Measurements from ENCODE around the gene NR3C2.

The NR3C2 gene

DNA sequence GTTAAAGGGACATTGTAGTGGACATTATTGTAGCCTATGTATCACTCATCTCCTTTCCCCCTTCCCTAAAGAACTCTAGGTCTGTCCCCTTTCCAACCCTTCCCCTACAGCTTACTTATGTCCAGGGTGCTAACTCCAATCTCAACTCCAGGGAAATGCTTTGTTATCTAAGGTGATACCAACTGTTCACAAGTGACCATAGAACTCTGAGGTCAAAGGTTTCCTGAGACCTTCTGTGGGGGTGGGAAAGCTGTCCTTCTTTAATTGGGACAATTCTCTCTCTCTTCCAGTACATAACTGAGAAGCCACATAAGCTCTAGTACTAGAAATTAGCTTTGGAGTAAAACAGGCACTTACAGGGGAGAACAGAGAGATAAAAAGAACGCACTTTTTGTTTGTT is 212.4 kb downstream of the NR3C2 start:
- Mint-ChIP-seq H3K27ac (no peak overlapping the region), H3K4me1 (ENCODE audit: low read depth) (peaks cover 21% of the 10 kb centered on the region)

DNA sequence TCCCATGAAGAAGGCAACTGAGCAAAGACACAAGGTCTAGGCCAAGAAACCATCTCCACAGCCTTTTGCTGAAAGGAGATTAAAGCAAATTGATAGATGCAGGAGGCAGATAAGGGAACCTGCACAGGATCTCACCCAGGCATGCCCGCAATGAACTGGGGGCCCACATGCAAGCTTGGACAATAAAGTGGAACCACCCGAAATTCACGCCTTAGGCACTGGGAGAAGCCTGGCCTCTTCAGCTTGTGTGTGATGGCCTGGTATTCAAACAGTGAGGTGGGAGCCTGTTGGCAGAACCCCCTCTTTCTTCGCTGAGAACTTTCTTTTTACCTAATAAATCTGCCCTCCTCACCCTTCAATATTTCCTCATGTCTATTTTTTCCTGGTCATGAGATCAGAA is 213.2 kb downstream of the NR3C2 start:
- H3K36me3 Mint-ChIP-seq (ENCODE audit: low read depth), result peaks cover 4% of the 10 kb centered on the region
- peaks cover 25% of the 10 kb centered on the region for H3K4me1 Mint-ChIP-seq (ENCODE audit: low read depth)
- H3K9me3 Mint-ChIP-seq, result no peaks in the 10 kb centered on the region
- DNase-seq, result no peak
- H3K4me3 Mint-ChIP-seq, result no peak overlapping the region
- no peak overlapping the region for H3K27ac Mint-ChIP-seq
- H3K27me3 Mint-ChIP-seq, result no peaks in the 10 kb centered on the region

More for the DNA sequence above, 212.4 kb downstream of the NR3C2 start:
- no peaks in the 10 kb centered on the region for H3K27me3 Mint-ChIP-seq
- no peak for DNase-seq
- H3K4me3 Mint-ChIP-seq, result no peak overlapping the region
- H3K9me3 Mint-ChIP-seq, result no peaks in the 10 kb centered on the region
- H3K36me3 Mint-ChIP-seq (ENCODE audit: low read depth), result peaks cover 5% of the 10 kb centered on the region

DNA sequence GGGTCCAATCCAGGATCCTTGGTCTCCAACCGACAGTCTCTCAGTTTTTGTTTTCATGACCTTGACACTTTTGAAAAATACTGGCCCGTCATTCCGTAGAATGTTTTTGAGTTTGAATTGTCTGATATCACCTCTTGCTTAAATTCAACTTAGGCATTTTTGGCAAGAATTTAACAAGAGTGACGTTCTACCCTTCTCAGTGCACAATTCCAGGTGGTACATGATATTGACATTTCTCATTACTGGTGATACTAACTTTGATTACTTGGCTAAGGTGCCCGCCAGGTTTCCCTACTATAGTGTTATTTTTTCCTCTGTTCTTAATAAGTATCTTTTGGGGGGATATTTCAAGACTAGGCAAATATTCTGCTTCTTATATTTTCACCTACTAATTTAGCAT is 215.1 kb downstream of the NR3C2 start:
- no peak overlapping the region for H3K27ac Mint-ChIP-seq
- no peaks in the 10 kb centered on the region for H3K27me3 Mint-ChIP-seq
- no peak overlapping the region for H3K4me3 Mint-ChIP-seq
- H3K9me3 Mint-ChIP-seq, result no peaks in the 10 kb centered on the region
- no peak for DNase-seq
- H3K4me1 Mint-ChIP-seq (ENCODE audit: low read depth), result peaks cover 25% of the 10 kb centered on the region
- peaks cover 2% of the 10 kb centered on the region for H3K36me3 Mint-ChIP-seq (ENCODE audit: low read depth)

DNA sequence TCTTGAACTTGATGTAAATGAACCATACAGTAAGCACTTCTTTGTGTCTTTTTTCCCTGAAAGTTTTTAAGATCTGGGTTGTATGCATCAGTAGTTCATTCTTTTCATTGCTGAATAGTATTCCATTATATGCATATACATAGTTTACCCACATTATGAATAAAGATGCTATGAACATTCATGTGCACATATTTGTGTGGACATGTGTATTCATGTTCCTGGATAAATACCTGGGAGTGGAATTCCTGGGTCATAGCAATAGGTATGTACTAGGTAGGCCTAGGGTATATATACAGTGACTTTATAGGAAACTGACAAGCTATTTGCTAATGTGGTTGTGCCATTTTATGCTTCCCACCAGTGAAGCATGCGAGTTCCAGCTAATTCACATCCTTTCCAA is 215.9 kb downstream of the NR3C2 start:
- Mint-ChIP-seq H3K4me1 (ENCODE audit: low read depth) (peaks cover 22% of the 10 kb centered on the region), H3K9me3 (no peaks in the 10 kb centered on the region), H3K27ac (no peak overlapping the region), H3K4me3 (no peak overlapping the region), H3K27me3 (no peaks in the 10 kb centered on the region), H3K36me3 (ENCODE audit: low read depth) (no peaks in the 10 kb centered on the region)
- DNase-seq, result no peak

DNA sequence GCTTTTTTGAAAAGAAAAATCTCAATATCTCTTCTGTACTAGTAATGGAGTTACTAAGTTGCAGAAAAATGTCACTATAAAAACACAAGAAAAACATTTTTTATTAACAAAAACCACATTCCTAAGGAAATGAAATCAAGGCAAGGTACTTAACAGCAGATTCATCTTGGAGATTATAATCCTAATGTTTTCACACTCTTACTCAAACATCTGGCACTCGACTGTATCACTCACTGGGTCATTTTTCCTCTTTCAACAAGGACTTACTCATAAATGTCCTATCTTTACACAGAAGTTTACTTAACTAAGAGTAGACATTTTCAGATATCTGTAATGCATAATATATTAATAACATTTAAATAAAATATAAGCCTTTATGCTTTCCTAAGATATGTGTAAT is 216.6 kb downstream of the NR3C2 start:
- no peaks in the 10 kb centered on the region for H3K27me3 Mint-ChIP-seq
- H3K4me1 Mint-ChIP-seq (ENCODE audit: low read depth), result peaks cover 22% of the 10 kb centered on the region
- H3K36me3 Mint-ChIP-seq (ENCODE audit: low read depth), result no peaks in the 10 kb centered on the region
- no peak overlapping the region for H3K4me3 Mint-ChIP-seq
- DNase-seq, result no peak
- no peak overlapping the region for H3K27ac Mint-ChIP-seq
- no peaks in the 10 kb centered on the region for H3K9me3 Mint-ChIP-seq

DNA sequence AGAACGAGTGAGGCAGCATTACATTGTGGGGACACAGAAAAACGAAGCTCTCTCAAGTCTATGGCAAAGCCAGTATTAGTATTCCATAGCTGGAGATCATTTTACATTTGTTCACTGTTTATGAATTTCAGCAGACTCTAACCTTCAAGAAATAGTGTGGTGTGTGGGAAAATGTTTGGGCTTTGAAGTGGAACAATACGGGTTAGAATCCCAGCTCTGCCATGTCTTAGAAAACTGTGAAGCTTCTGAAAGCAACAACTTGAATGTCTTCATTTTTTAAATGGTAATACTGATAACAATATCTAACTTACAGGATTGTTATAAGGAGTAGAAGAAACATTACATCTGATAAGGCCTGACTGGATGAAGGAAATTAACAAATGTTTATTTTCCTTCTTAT is 217.7 kb downstream of the NR3C2 start:
- H3K9me3 Mint-ChIP-seq, result no peaks in the 10 kb centered on the region

DNA sequence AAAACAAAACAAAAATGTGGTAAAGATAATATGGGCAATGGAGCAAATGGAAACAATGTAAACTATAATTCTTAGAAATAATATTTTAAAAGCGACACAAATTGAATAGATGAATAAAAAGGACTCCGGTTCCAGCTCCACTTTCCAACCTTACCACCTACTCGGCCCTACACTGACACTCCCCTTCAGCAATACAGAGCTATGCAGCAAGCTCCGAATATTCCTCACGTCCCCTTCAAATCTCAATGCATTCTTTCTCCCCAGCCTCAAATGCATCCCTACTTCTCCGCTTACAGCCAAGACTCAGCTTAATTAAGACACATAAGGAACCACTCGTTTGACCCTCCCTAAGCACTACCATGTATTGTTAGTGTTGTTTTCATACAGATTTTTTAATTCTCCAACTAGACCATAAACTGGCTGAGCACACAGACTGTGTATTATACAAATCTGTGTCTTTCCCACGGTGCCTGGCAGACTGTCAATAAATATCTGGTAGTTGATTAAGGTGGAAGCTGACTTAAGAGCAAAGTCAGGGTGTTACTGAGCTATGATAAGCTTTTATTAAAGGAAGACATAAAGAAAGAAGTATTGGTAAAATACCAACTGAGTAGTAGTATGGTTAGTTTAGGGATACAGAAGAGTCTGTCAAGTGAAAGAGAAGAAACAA is 219.1 kb downstream of the NR3C2 start:
- H3K4me3 Mint-ChIP-seq, result no peak overlapping the region
- H3K27ac Mint-ChIP-seq, result no peak overlapping the region
- DNase-seq, result no peak
- H3K9me3 Mint-ChIP-seq, result no peaks in the 10 kb centered on the region
- no peaks in the 10 kb centered on the region for H3K36me3 Mint-ChIP-seq (ENCODE audit: low read depth)
- peaks cover 22% of the 10 kb centered on the region for H3K4me1 Mint-ChIP-seq (ENCODE audit: low read depth)
- H3K27me3 Mint-ChIP-seq, result no peaks in the 10 kb centered on the region

More for the DNA sequence above, 217.7 kb downstream of the NR3C2 start:
- peaks cover 18% of the 10 kb centered on the region for H3K4me1 Mint-ChIP-seq (ENCODE audit: low read depth)
- no peak overlapping the region for H3K27ac Mint-ChIP-seq
- no peak overlapping the region for H3K4me3 Mint-ChIP-seq
- DNase-seq, result no peak
- H3K36me3 Mint-ChIP-seq (ENCODE audit: low read depth), result no peaks in the 10 kb centered on the region
- H3K27me3 Mint-ChIP-seq, result no peaks in the 10 kb centered on the region

DNA sequence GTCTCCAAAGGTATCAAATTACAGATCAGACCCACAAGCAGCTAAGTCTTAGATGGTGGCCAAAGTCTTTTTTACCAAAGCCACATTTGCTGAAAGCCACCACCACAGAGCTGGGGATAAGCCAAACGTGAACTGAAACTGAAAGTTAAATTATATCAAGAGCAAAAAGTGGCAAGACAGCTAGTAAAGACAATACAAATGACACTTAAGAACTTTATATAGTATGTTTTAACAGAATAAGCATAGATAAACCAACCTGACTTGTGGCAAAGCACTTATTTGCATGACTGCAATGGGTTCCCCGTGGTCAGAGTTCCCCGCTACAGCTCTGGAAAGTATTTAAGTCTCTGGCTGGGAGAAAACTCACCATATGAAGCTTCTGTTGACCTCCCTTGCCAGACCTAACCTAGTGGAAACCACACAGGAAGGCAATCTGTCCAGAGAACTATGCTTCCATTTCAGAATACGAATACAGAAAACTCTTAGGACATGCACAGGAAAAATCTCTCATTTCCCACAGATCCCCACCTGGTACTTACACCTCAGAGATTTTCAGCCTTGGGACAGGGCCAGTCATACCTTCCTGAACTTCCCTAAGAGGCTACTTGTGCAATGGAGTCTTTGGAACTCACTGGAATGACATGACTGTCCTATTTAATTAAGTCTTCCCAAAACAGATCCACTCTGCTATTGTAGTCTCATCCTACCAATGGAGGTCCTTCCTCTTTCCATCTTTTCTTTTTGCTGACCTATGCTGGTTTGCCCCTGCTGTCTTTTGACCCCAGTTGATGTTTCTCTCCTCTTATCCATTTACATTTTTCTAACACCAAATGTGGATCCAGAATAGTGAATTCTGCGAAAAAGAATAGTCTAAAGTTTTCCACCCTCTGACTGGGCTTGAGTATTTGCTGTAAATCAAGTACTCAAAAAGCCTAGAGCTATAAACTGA is 225.1 kb downstream of the NR3C2 start:
- peaks cover 34% of the 10 kb centered on the region for H3K4me1 Mint-ChIP-seq (ENCODE audit: low read depth)
- no peaks in the 10 kb centered on the region for H3K27me3 Mint-ChIP-seq
- DNase-seq, result no peak
- no peaks in the 10 kb centered on the region for H3K9me3 Mint-ChIP-seq
- H3K4me3 Mint-ChIP-seq, result peak overlapping the region; percentile 72
- H3K36me3 Mint-ChIP-seq (ENCODE audit: low read depth), result no peaks in the 10 kb centered on the region
- peak overlapping the region; percentile 82 for H3K27ac Mint-ChIP-seq

DNA sequence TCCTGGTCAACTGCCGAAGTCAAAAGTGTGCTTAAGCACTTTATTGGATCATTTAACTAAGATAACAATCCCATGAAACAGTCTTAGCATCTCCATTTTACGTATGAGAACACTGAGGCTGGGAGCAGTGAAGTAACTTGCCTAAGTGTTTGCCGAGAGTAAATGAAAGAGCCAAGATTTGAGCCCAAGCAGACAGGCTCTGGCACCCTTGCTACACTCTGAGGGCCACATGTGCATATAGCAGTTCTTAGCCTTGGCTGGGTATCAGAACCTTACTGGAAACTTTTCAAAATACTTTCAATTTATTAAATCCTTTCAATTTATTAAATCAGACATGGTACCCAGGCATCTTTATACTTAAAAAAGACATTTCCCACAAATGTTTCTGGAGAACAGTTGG is 225.9 kb downstream of the NR3C2 start:
- no peaks in the 10 kb centered on the region for H3K27me3 Mint-ChIP-seq
- peaks cover 35% of the 10 kb centered on the region for H3K4me1 Mint-ChIP-seq (ENCODE audit: low read depth)
- peak overlapping the region; percentile 82 for H3K27ac Mint-ChIP-seq
- no peaks in the 10 kb centered on the region for H3K9me3 Mint-ChIP-seq
- DNase-seq, result no peak
- H3K4me3 Mint-ChIP-seq, result peak overlapping the region; percentile 72
- no peaks in the 10 kb centered on the region for H3K36me3 Mint-ChIP-seq (ENCODE audit: low read depth)

DNA sequence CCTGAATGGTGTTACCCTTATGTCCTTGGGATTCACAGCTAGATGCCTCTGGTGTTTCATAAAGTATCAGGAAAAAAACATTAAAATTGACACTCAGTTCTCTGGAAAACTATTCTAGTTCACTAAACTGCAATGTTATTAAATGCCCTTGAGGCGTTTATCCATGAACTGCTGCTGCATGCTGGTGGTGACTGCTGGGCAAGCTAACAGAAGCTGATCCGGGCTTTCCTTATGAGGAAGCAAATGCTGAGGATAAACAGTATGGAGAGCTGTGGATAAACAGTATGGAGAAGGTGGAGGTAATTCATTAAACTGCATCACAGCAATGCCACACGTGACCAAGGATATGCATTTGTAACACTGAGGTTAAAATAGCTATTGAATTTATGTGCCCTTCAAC is 227.0 kb downstream of the NR3C2 start:
- no peaks in the 10 kb centered on the region for H3K9me3 Mint-ChIP-seq
- no peaks in the 10 kb centered on the region for H3K27me3 Mint-ChIP-seq
- H3K4me1 Mint-ChIP-seq (ENCODE audit: low read depth), result peaks cover 35% of the 10 kb centered on the region
- H3K4me3 Mint-ChIP-seq, result no peak overlapping the region
- no peak overlapping the region for H3K27ac Mint-ChIP-seq
- DNase-seq, result no peak
- no peaks in the 10 kb centered on the region for H3K36me3 Mint-ChIP-seq (ENCODE audit: low read depth)

DNA sequence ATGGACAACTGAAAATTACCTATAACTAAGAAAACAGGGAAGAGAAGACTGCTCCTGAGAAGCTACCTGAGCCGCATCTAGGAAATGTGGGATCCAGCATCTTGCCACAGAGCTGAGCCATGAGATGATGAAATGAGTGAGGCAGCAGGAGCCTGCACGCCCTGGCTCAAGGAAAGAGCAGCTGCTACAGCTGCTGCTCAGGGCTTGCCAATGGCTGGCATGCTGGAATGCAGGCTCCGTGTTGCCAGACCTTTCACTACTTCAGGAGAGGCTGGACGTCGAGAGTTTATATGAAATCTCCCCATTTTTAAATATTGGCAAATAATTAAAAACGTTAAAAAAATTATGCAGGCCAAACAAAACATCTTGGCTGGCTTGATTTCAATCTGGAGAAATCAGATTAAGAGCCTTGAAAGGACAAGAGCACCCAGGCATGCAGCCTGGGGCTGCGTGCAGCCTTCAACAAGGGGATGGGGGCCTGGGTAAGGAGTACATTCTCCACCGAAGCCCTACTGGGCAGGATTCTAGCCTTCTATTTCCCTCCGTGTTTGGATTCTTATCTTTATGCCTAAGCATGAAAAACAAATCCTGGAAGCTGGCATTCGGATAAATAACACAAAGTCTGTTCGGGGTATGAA is 227.6 kb downstream of the NR3C2 start:
- no peak for DNase-seq
- peaks cover 37% of the 10 kb centered on the region for H3K4me1 Mint-ChIP-seq (ENCODE audit: low read depth)
- no peaks in the 10 kb centered on the region for H3K9me3 Mint-ChIP-seq

DNA sequence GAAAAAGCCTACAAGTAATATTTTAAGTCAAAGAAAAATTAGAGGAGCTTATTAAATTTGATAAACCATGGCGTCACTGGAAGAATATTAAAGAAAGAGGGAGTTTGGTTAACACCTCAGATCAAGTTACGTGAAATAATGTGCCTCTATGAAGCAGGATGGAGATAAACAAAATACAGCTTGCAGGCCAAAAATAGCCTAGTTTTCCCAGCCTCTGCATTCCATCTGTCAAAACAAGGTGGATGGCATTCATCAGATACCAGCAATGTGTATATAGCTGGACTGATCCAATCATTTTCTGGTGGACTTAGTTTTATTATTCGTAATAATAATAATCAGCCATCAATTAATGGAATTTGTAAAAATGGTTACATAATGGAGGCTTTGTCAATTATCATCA is 230.7 kb downstream of the NR3C2 start:
- Mint-ChIP-seq H3K27me3 (no peaks in the 10 kb centered on the region), H3K27ac (no peak overlapping the region), H3K4me1 (ENCODE audit: low read depth) (peaks cover 16% of the 10 kb centered on the region), H3K36me3 (ENCODE audit: low read depth) (no peaks in the 10 kb centered on the region), H3K9me3 (no peaks in the 10 kb centered on the region), H3K4me3 (no peak overlapping the region)
- no peak for DNase-seq

More for the DNA sequence above, 227.6 kb downstream of the NR3C2 start:
- Mint-ChIP-seq H3K4me3 (no peak overlapping the region), H3K27me3 (no peaks in the 10 kb centered on the region), H3K36me3 (ENCODE audit: low read depth) (no peaks in the 10 kb centered on the region), H3K27ac (no peak overlapping the region)

DNA sequence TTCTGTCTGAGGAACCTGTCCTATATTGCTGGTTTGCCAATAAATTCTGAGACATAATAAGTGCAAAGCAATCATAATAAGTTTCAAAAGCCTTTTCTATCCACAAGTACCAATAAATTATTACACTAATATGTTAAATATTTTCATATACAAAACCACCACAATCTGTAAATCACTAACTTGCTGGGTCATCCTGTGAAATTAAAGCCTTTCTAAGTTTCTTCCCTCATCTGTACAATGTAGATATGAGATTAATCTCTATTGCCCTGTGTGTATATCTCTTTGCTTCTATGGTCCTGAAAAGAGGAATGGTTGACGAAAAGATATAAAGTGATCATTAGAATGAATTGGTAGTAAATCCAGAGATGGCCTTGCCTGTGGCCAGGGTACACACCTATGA is 231.6 kb downstream of the NR3C2 start:
- no peak overlapping the region for H3K27ac Mint-ChIP-seq

DNA sequence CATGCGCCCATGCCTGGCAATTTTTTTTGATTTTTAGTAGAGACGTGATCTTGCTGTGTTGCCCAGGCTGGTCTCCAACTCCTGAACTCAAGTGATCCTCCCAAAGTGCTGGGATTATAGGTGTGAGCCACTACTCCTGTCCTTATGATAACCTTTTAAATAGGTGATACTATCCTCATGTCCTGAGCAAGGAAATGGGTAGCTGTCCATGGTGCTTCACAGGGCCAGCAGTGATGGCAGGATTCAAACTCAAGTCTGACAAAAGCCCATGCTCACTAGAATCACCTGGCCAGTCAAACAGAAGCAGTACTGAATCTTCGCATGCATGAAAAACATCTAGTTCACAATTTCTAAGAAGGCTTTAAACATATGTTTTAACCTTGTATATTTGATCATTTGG is 235.1 kb downstream of the NR3C2 start:
- no peaks in the 10 kb centered on the region for H3K36me3 Mint-ChIP-seq (ENCODE audit: low read depth)
- no peak overlapping the region for H3K4me3 Mint-ChIP-seq
- H3K9me3 Mint-ChIP-seq, result no peaks in the 10 kb centered on the region
- no peak overlapping the region for H3K27ac Mint-ChIP-seq
- H3K27me3 Mint-ChIP-seq, result no peaks in the 10 kb centered on the region
- no peak for DNase-seq
- peaks cover 5% of the 10 kb centered on the region for H3K4me1 Mint-ChIP-seq (ENCODE audit: low read depth)

More for the DNA sequence above, 231.6 kb downstream of the NR3C2 start:
- Mint-ChIP-seq H3K4me1 (ENCODE audit: low read depth) (peaks cover 9% of the 10 kb centered on the region), H3K9me3 (no peaks in the 10 kb centered on the region), H3K4me3 (no peak overlapping the region), H3K27me3 (no peaks in the 10 kb centered on the region), H3K36me3 (ENCODE audit: low read depth) (no peaks in the 10 kb centered on the region)
- DNase-seq, result no peak

DNA sequence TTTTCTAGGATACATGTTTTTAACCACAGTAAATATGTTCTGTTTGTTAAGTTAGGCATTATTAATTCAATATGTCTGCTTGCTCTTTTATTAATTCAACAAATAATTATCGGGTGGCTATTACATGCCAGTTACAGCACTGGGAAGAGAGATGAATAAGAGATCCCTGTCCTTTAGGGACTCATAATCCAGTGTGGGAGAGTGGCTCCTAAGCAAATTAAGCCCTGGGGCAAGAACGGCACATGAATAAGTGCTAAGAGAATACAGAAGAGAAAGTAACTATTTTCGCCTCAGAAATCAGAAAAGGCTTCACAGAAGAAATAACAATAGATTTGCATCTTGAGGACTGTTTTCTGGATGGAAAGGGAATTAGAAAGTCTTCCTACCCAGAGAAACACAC is 236.7 kb downstream of the NR3C2 start:
- Mint-ChIP-seq H3K4me3 (no peak overlapping the region), H3K27ac (no peak overlapping the region), H3K27me3 (no peaks in the 10 kb centered on the region), H3K9me3 (no peaks in the 10 kb centered on the region), H3K4me1 (ENCODE audit: low read depth) (peaks cover 6% of the 10 kb centered on the region), H3K36me3 (ENCODE audit: low read depth) (no peaks in the 10 kb centered on the region)
- no peak for DNase-seq
